Measurements from ENCODE around the gene KDM2A. TPM values are rescaled to one million over a fixed set of nuclear protein-coding genes. Genes with fewer than 3 reads are reported as not detected.
A peak's percentile ranks its signal among the peaks of the same experiment; 100 is the strongest.
"Not testable (repeated sequence)": the region's sequence is repeated elsewhere in the genome, so short reads cannot be mapped to it uniquely, and the experiment has no call there.

KDM2A gene
- total RNA-seq, 4 donors from 2014 or later: 38.7 to 88.1 (median 73.5) TPM

DNA sequence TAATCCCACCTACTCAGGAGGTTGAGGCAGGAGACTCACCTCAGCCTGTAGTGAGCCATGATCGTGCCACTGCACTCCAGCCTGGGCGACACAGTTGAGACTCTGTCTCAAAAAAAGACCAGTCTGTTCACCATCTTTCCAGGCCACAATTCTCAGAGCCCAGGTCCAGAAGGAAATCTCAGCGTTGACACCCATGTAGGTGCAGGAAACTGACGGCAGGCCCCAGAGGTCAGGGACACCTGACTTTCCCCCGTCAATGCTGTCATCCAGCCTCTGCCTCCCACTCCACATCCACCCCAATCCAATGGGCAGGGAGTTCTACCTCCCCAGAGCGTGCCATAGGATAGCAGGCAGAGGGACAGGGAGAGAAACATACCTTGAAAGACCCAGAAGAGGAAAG, 141.3 kb downstream of the KDM2A start:
- intact Hi-C loops (cut with DNase I): no loop called here
- 86 to 90% methylated on average over 6 of the region's 6 CpGs for WGBS, 2 donors

GRCh38 chr11:67260885-67261639, 142.0 kb downstream of the KDM2A start:
- H3K27ac ChIP-seq: peak overlapping the region in 1 of 3 donors; percentile 51
- peaks cover 10 to 28% of the 10 kb centered on the region in 2 donors for H3K4me1 ChIP-seq
- H3K9me3 ChIP-seq; H3K27me3 ChIP-seq; intact Hi-C loops (cut with DNase I): not testable (repeated sequence)
- peak; percentile 54 for DNase-seq
- H3K36me3 ChIP-seq: peaks cover 7 to 13% of the 10 kb centered on the region in 2 donors
- peak overlapping the region in 1 of 3 donors; percentile 22 for H3K4me3 ChIP-seq (replicated peaks in 1 of 3)
- 39 to 48% methylated on average over 30 to 34 of the region's 50 CpGs for WGBS, 2 donors

More for the DNA sequence above, 141.3 kb downstream of the KDM2A start:
- Histone ChIP-seq H3K27me3 (no peaks in the 10 kb centered on the region), H3K9me3 (no peaks in the 10 kb centered on the region), H3K27ac (no peak overlapping the region), H3K4me3 (replicated peaks in 1 of 3) (no peak overlapping the region), H3K4me1 (peaks cover 10 to 22% of the 10 kb centered on the region in 2 donors), H3K36me3 (peaks cover 14 to 19% of the 10 kb centered on the region in 2 donors)
- TF ChIP-seq POLR2A (IDR thresholded peaks at IDR 0.05): no peak
- TF ChIP-seq, protein P1, sequence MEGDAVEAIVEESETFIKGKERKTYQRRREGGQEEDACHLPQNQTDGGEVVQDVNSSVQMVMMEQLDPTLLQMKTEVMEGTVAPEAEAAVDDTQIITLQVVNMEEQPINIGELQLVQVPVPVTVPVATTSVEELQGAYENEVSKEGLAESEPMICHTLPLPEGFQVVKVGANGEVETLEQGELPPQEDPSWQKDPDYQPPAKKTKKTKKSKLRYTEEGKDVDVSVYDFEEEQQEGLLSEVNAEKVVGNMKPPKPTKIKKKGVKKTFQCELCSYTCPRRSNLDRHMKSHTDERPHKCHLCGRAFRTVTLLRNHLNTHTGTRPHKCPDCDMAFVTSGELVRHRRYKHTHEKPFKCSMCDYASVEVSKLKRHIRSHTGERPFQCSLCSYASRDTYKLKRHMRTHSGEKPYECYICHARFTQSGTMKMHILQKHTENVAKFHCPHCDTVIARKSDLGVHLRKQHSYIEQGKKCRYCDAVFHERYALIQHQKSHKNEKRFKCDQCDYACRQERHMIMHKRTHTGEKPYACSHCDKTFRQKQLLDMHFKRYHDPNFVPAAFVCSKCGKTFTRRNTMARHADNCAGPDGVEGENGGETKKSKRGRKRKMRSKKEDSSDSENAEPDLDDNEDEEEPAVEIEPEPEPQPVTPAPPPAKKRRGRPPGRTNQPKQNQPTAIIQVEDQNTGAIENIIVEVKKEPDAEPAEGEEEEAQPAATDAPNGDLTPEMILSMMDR (IDR thresholded peaks at IDR 0.05): no peak
- DNase-seq: no peak

DNA sequence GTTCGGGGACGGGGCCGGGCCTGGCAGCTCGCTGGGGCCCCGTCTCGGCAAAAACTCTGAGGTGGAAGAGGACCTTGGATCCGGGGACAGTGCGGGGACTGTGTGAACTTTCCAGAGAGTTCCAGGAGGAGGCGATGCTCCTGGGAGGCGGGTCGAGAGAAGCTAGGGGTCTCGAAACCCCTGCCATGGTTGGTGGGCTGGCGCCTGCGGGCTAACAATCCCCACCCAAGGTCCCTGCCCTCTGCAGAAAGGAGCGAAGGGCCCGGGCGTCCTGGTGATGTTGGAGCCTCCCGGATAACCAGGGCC, 142.5 kb downstream of the KDM2A start:
- TF ChIP-seq, protein P1 (IDR thresholded peaks at IDR 0.05): no peak
- no peak for TF ChIP-seq POLR2A (IDR thresholded peaks at IDR 0.05)
- 11 to 19% methylated on average over 12 to 18 of the region's 18 CpGs for WGBS, 2 donors
- Histone ChIP-seq H3K27me3 (no peaks in the 10 kb centered on the region), H3K36me3 (peaks cover 2 to 8% of the 10 kb centered on the region in 2 donors), H3K4me1 (peaks cover 10 to 28% of the 10 kb centered on the region in 2 donors), H3K27ac (peak overlapping the region in 1 of 3 donors; percentile 51), H3K9me3 (no peaks in the 10 kb centered on the region), H3K4me3 (replicated peaks in 1 of 3) (peak overlapping the region in 1 of 3 donors; percentile 22)
- intact Hi-C loops (cut with DNase I): no loop called here
- DNase-seq: no peak

- Histone ChIP-seq H3K4me1 (peaks cover 10 to 28% of the 10 kb centered on the region in 2 donors), H3K36me3 (peaks cover 0 to 2% of the 10 kb centered on the region in 2 donors), H3K27ac (peak overlapping the region in 1 of 3 donors; percentile 17), H3K4me3 (replicated peaks in 1 of 3) (peak overlapping the region in 1 of 3 donors; percentile 22), H3K27me3 (no peaks in the 10 kb centered on the region), H3K9me3 (no peaks in the 10 kb centered on the region)
- TF ChIP-seq, protein P1 (IDR thresholded peaks at IDR 0.05): no peak
- no peak for TF ChIP-seq POLR2A (IDR thresholded peaks at IDR 0.05)
- intact Hi-C loops (cut with DNase I): no loop called here
- DNase-seq: no peak
- 45 to 53% methylated on average over 16 to 18 of the region's 18 CpGs for WGBS, 2 donors
These were observed 143.1 kb downstream of the KDM2A start for GRCh38 chr11:67261946-67262681.

DNA sequence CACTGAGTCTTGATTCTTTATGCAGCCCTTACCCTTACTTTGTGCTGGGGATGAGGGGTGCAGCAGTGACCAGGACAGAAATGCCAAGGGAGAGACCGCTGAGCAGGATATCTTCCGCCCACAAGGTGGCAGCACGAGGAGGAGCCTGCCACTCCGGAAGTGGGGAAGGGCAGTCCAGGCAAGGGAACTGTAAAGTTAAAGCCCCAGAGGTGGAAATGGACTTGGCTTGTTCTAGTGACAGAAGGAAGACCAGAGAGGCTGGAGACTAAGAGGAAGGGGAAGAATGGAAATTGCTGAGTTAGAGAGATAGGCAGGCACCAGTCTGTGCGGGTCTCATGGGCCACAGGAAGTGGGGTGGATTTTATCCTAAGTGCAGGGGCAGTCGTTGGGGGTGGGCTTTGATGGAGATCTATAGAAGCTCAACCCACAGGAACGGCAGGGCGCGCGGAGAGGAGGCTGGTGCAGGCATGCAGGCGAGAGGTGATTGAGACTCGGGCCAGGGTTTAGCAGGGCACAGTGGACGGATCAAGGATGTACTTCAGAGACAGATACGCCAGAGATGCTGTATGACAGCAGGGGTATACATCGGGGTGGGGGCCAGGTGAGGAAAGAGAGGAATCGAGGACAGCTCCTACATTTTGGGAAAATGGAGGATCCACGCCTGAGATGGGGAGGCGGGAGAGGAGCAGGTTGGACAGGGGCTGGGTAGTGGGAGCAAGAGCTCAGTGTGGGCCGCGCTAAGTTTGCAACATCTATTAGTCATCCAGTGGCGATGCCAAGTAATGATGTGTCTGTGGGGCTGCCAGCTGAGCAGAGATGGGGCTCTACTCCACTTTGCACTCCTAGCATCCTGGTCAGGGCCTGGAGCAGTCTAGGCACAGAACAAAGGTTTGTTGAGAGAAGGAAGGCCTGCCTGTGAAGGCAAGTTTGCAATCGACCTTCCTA, 143.9 kb downstream of the KDM2A start:
- peak; percentile 82 to 85 for DNase-seq
- intact Hi-C loops (cut with DNase I): no loop called here
- H3K36me3 ChIP-seq: no peaks in the 10 kb centered on the region
- TF ChIP-seq POLR2A (IDR thresholded peaks at IDR 0.05): no peak
- TF ChIP-seq, protein P1 (IDR thresholded peaks at IDR 0.05): peak; percentile 49 to 82 (median 75)
- peak overlapping the region in 2 of 3 donors; percentile 17 to 52 for H3K27ac ChIP-seq
- no peaks in the 10 kb centered on the region for H3K27me3 ChIP-seq
- no peaks in the 10 kb centered on the region for H3K9me3 ChIP-seq
- peaks cover 16 to 36% of the 10 kb centered on the region in 2 donors for H3K4me1 ChIP-seq
- H3K4me3 ChIP-seq (replicated peaks in 1 of 3): no peak overlapping the region
- WGBS, 2 donors: 51 to 52% methylated on average over 22 of the region's 22 CpGs

Data from thyroid gland (tissue), 4 donors.